GM19193 (cell line): ENCODE data around the gene SULF2.

ENCODE experiments used
- POLR2A ChIP-seq: IDR thresholded peaks from 4 replicates; pipeline ENCODE4 v1.6.1; 2011; ENCODE audit not compliant: insufficient read depth, insufficient read length; ENCODE audit errors: extremely low read depth

SULF2 gene

DNA sequence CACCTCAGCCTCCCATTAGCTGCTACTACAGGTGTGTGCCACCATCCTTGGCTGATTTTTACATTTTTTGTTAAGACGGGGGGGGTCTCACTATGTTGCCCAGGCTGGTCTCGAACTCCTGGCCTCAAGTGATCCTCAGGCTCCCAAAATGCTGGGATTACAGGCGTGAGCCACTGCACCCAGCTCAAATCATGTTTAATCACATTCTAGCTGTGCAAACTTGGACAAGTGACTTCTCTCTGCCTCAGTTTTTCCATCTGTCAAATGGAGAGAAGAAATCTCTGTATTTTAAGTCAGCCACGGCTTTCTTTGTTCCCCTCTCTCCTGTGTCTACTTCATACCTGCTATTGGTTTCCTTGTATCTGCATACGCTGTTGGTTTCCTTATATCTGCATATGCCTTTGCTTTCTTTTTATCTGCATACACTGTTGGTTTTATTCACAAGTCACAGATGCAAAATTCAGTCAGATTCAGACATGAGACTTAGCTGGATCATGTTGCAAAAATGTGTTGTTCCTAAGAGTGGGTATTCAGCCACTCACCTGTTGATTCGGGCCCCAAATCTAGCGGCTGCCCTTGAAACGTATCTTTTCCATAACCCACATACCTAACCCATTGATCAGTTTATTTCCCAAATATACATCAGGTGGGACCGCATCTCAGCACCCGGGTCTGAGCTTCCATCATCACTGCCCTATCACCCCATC, 30.2 kb downstream of the SULF2 start:
- no peak for TF ChIP-seq POLR2A

DNA sequence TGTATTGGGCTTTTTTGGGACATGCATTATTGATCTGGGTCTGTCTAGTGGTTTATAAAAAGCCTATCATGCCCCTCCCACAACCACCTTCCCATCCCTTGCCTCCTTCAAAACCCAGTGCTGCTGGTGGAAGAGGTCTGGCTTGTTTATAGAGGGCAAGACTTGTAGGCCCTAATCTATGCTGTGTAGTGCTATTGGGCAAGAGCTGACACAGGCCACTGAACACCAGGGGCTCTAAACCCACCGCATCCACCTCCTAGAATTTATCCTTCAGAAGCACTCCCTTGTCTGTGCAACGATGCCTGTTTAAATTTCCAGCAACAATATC, 30.9 kb downstream of the SULF2 start:
- TF ChIP-seq POLR2A: no peak

DNA sequence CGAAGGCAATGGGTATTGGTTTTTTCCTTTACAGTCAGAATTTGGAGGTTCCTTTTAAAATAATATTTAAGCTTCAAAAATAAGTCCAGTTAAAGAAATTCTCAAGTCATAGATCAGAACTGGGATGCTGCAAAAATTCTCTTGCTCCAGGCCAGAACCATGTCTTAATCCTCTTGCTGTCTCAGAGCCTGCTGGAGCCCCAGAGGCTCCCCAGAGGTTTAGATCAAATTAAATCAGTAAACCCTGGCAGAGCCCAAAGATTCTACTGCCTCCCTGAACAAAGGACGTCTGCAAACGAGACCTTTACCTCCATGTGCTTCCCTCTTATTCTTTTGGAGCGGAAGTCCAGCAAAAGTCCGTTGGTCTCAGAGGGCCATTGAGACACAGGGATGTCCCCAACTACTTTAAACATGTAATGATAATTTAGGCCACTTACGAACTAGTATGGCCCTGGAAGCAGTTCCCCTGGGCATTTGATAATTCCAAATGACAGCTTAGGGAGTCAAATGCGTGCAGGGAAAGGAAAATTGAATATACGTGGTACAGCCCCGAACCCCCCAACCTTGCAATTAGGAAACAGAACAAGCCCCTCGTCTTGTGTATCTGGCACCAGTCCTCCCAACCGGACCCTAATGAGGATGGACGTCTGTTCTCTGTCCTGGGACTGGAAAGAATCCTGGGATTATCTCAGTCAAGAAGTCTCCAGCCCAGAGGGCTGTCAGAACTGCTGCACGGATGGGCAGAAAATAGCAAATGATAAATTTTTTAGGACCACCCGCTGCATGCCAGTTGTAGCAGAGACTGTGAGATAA, 31.5 kb downstream of the SULF2 start:
- no peak for TF ChIP-seq POLR2A

DNA sequence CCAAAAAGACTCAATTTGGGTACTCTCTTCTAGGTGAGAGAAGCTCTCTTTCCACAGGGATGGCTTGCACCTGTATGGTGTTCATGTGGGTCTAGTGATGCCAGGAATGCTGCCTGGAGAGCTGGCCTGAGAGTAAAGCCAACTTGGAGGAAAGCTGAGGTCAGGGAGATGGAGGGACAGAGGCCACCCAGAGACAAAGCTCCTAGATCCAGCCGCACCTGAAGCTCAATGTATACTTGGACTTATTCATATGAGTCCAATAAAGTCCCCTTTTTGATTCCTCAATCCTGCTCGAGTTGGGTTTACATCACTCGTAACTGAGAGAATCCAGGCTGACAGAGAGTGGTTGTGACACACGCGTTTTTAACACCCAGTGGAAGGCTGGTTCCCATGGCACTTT, 33.8 kb downstream of the SULF2 start:
- no peak for TF ChIP-seq POLR2A

DNA sequence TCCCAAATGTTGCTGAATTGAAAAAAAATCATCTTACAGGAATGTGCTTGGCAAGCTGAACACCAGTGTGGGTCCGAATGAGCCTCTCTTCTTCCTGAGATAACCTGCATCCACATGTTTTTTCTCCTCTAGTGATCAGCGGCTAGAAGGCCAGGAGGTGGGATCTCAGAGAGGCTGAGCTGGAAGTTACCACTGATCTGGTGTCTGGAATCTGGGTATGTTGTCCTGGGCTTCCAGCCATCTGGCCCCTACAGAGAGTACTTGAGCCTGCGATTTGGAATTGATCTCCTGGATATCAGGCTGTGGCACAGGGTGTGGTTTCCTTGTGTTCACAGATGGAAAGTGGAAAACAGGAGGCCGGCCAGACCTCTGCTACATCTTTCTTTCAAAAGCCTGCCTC, 35.9 kb downstream of the SULF2 start:
- TF ChIP-seq POLR2A: no peak

DNA sequence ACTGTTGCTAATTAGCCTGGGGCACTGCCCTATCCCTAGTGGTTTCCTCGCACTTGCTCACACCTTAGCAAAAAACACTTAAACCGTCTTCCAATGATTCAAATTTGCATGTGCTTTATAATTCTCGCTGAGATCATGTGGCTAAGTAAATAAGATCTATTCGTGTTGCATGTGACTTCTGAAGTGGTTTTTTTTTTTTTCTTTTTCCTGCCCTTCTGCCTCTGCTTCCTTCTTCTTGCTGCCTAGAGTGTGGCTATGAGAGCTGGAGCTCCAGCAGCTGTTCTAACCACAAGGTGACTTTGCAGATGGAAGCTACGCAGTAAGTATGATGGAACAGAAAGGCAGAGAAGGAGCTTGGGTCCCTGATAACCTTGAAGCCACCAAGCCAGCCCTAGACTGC, 36.5 kb downstream of the SULF2 start:
- no peak for TF ChIP-seq POLR2A

DNA sequence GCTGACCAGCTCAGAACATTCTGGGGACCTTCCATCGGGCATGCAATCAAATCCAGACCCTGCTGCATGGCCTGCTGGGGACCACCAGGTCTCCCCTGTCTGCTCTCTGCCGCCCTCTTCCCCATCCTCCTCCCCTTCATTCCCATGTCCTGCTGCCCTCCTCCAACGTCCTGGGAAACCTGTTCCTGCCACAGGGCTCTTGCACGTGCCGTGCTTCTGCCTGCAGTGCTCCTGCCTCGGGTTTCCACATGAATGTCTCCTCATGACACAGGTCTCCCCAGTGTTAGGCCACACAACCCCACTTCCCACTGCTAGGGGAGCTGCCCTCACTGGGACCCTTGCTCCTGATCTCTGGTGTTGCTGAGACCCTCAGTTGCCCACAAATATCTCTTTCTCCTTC, 37.2 kb downstream of the SULF2 start:
- TF ChIP-seq POLR2A: no peak

DNA sequence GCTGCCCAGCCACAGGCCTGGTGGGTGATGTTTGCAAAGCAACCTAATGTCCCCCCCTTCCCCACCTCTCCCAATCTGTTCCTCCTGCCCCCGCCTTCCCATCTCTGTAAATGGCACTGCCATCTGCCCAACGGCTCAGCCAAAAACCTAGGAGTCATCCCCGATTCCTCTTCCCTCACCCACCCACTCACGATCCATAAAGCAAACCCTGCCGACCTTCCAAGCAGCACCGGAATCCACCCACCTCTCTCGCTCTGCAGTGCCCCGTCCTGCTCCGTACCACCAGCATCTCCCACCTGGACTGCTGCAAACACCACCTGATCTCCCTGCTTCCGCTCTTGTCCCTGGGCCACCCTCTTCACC, 37.6 kb downstream of the SULF2 start:
- TF ChIP-seq POLR2A: no peak

DNA sequence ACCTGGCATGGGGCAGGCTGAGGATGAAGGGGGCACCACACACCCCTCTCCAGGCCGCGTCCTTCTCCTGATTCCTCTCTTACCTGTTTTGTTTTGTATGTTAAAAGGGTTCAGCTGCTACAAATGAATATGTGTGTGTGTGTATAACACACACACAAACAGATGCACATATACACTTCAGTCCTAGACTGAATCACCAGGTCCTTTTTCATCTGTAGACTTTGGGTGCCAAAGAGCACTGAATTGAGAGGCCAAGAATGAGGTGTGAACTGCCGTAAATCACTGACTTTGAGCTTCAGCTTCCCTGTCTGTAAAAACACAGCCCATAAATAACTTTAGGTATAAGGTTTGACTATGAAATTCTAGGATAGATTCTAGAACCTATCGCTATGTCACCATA, 40.5 kb downstream of the SULF2 start:
- TF ChIP-seq POLR2A: no peak

DNA sequence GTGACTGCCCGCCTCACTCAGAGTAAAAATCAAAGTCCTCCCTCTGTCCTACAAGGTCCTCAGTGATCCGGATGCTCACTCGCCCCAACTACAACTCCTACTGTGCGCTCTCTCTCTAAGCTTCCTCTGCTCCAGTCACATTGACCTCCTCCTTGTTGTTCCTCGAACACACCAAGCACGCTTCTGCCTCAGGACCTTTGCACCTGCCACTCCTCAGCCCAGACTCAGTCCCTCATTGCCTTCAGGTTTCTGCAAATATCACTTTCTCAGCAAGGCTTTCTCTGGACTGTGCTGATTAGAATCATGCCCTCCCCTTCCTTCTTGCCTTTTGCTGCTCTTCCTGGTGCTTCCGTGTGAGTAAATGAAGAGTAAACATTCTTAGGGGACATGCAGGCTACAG, 41.6 kb downstream of the SULF2 start:
- TF ChIP-seq POLR2A: no peak

DNA sequence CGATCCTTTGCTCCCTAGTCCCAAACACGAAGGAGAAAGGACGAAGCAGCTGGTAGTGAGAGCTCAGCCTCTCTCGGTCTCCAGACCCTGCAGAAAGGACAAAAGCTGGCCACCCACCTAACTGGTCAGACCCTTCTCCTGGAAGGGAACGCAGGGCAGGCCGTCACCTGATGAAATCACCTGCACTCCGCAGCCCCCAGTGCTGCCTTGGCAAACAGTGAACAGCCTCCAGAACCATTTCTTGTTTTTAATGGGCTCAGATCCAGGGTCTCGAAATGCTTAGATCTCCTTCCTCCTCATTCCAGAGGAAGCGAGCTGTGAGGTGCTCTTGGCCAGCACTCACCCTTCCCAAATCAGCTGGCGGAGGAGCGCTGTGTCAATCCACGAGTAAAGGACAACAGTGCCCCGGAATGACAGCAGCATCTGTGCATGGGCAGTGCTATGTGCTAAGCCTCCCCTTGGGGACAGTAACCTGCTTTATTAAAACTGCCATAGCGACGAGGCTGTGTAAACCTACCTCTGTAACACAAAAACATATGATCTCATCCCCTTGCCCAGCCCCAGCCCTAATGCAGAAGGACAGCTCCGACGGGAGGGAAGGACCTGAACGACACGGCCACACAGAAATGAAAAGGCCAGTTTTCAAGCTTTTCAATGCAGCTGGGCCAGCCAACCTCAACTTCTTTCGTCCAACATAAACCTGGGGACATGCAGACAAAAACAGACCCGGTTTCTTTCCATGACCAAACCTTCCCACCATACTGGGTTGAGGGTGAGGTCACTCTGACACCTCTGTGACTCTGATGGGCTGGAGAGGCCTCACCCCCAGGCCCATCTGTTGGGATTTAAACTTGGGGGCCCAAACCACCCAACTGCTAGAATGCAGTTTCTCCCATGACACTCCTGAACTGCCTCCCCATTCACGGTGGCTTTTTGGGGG, 43.3 kb downstream of the SULF2 start:
- TF ChIP-seq POLR2A: no peak

DNA sequence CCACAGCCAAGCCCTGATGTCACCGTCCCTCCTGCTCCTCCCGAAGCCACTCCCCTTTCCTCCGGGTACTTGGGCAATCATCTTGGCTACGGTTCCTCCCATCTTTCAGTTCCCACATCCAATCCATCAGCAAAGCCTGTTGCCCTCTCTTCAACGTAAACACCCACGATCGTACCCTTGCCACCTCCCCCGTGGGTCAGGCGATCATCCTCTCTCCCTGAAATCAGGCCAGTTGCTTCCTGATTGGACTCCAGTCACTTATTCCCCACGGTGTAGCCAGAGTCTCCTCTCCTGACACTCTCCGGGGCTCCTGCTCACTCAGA, 44.5 kb downstream of the SULF2 start:
- no peak for TF ChIP-seq POLR2A

DNA sequence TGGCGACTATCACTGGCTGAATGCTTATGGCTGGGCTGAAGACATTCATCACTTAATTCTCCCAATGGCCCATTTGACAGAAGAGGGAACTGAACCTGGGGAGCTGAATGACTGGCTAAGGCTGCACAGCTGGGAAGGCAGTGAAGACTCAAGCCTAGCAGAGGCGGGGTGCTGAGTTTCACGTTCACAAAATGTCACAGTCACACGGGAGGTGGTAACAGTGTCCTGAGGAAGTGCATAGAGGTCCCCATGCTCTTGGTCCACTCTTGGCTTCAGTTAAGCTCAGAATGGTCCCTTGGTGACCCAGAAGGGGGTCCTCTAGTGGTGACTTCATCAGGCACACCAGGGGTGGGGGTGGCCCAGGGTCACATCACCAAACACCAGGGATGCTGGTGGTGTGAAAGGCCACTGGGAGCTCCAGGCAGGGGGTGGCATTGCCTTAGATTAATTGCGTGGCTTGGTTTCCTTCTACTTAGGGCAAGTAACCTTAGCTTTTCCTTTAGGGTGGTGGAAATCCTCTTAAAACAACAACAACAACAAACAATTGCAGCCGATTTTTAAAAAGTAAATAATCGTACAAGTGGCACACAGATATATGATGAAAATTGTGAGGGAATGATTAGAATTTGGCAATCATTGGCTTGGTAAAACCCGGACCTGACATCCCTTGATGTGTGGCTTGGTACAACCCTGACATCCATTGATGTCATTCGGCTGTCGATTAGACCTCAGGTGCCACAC, 45.0 kb downstream of the SULF2 start:
- TF ChIP-seq POLR2A: no peak

DNA sequence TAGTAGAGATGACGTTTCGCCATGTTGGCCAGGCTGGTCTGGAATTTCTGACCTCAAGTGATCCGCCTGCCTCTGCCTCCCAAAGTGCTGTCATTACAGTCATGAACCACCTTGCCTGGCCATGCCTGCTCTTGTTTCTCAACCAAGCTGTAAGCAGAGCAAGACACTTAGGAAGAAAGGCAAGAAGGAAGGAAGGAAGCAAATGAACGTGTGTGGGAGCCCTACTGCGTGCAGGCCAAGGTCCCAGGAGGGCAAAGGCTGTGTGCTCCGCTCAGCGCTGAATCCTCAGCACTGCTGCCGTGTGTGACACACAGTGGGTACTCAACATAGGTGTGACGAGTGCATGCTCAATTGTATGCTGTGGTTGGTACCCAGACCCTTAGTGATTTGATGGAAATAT, 47.4 kb downstream of the SULF2 start:
- no peak for TF ChIP-seq POLR2A
